ENCODE data around the gene SIX5. TPM values are rescaled to one million over a fixed set of nuclear protein-coding genes. Genes with fewer than 3 reads are reported as not detected.

Gene SIX5
- total and polyA plus RNA-seq, 4 donors, result 2.7 to 9.9 (median 4.4) TPM

GRCh38 chr19:45815481-45816216, 46.6 kb upstream of the SIX5 start:
- DNase-seq (ENCODE audit: low spot score), result no peak
- WGBS, result 61% methylated on average over 43 of the region's 44 CpGs
- Histone ChIP-seq H3K36me3 (ENCODE audit: control insufficient read depth in 4 of 4, insufficient read depth in 3 of 4, low read depth in 1 of 4, low read length in 3 of 4) (peaks cover 2 to 20% (median 5%) of the 10 kb centered on the region in 4 donors), H3K27me3 (ENCODE audit: control insufficient read depth in 4 of 4, insufficient read depth in 4 of 4, low read length in 3 of 4) (no peaks in the 10 kb centered on the region), H3K4me3 (ENCODE audit: low read depth in 1 of 3, low read length in 3 of 3) (no peak overlapping the region), H3K4me1 (ENCODE audit: control insufficient read depth in 4 of 4, insufficient read depth in 4 of 4, low read length in 3 of 4) (peaks cover 0 to 7% (median 0%) of the 10 kb centered on the region in 4 donors), H3K27ac (ENCODE audit: low read depth in 1 of 2, low read length in 2 of 2) (no peak overlapping the region), H3K9me3 (ENCODE audit: control insufficient read depth in 4 of 4, low read length in 3 of 4) (no peaks in the 10 kb centered on the region), H3K9ac (ENCODE audit: low read depth in 1 of 2, low read length in 2 of 2) (no peak overlapping the region)
- TF ChIP-seq MAX (IDR thresholded peaks at IDR 0.05) (no peak), HNF4A (conservative IDR thresholded peaks at IDR 0.05) (no peak), RXRA (IDR thresholded peaks at IDR 0.05) (no peak), ZBTB33 (IDR thresholded peaks at IDR 0.05) (no peak), HNF4G (IDR thresholded peaks at IDR 0.05) (no peak), TAF1 (conservative IDR thresholded peaks at IDR 0.05) (no peak), ATF3 (IDR thresholded peaks at IDR 0.05) (no peak), SP1 (IDR thresholded peaks at IDR 0.05) (no peak), JUND (IDR thresholded peaks at IDR 0.05) (no peak)
- TF ChIP-seq, protein P1, sequence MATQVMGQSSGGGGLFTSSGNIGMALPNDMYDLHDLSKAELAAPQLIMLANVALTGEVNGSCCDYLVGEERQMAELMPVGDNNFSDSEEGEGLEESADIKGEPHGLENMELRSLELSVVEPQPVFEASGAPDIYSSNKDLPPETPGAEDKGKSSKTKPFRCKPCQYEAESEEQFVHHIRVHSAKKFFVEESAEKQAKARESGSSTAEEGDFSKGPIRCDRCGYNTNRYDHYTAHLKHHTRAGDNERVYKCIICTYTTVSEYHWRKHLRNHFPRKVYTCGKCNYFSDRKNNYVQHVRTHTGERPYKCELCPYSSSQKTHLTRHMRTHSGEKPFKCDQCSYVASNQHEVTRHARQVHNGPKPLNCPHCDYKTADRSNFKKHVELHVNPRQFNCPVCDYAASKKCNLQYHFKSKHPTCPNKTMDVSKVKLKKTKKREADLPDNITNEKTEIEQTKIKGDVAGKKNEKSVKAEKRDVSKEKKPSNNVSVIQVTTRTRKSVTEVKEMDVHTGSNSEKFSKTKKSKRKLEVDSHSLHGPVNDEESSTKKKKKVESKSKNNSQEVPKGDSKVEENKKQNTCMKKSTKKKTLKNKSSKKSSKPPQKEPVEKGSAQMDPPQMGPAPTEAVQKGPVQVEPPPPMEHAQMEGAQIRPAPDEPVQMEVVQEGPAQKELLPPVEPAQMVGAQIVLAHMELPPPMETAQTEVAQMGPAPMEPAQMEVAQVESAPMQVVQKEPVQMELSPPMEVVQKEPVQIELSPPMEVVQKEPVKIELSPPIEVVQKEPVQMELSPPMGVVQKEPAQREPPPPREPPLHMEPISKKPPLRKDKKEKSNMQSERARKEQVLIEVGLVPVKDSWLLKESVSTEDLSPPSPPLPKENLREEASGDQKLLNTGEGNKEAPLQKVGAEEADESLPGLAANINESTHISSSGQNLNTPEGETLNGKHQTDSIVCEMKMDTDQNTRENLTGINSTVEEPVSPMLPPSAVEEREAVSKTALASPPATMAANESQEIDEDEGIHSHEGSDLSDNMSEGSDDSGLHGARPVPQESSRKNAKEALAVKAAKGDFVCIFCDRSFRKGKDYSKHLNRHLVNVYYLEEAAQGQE (IDR thresholded peaks at IDR 0.05), result no peak

DNA sequence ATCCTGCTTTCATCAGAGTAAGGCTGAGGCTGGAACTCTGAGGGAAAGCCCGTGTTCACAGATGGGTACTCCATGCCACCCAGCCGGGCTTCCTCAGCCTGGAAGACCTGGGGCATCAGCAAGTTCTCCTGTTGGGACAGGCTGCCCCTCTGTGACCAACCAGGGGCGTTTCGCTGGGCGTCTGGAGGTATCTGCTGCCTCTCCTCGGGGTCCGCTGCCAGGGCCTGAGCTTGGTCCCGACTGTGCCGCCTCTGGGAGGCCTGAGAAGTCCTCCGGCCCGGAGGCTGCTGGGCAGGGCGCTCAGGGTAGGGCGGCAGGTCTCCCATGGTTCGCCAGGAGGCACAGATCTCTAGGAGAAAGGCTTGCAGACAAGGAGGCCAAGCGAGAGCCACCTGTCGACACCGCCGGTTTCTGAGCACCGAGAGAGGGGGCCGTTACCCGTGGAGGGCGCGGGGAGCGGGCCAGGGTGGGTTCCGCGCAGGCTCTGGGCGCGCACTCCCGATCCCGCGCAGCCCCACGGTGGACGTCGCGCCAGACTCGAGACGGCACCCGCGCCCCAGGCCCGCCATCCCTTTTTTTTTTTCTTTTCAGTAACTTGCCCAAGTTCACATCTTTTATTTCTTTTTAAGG, 45.9 kb upstream of the SIX5 start, which contains the start of gene RSPH6A:
Gene RSPH6A, minus strand, starts transcription at position 458 of the 630 bp plus-strand sequence. Its CDS starts 132 bp downstream, at position 326.
- DNase-seq (ENCODE audit: low spot score), result no peak

More for the DNA sequence above, 45.9 kb upstream of the SIX5 start, which contains the start of gene RSPH6A:
- Histone ChIP-seq H3K27ac (ENCODE audit: low read depth in 1 of 2, low read length in 2 of 2) (no peak within 1 kb of the TSS), H3K4me1 (ENCODE audit: control insufficient read depth in 4 of 4, insufficient read depth in 4 of 4, low read length in 3 of 4) (peaks cover 0 to 7% (median 0%) of the 10 kb centered on the region in 4 donors), H3K36me3 (ENCODE audit: control insufficient read depth in 4 of 4, insufficient read depth in 3 of 4, low read depth in 1 of 4, low read length in 3 of 4) (peaks cover 0 to 13% (median 2%) of the 10 kb centered on the region in 4 donors), H3K9ac (ENCODE audit: low read depth in 1 of 2, low read length in 2 of 2) (no peak within 1 kb of the TSS), H3K4me3 (ENCODE audit: low read depth in 1 of 3, low read length in 3 of 3) (no peak within 1 kb of the TSS), H3K9me3 (ENCODE audit: control insufficient read depth in 4 of 4, low read length in 3 of 4) (no peaks in the 10 kb centered on the region), H3K27me3 (ENCODE audit: control insufficient read depth in 4 of 4, insufficient read depth in 4 of 4, low read length in 3 of 4) (no peaks in the 10 kb centered on the region)
- no peak for TF ChIP-seq MAX (IDR thresholded peaks at IDR 0.05)
- TF ChIP-seq EGR1 (IDR thresholded peaks at IDR 0.05; ENCODE audit: low read depth in 2 of 2), result no peak
- no peak for TF ChIP-seq JUND (IDR thresholded peaks at IDR 0.05)
- TF ChIP-seq HNF4A (conservative IDR thresholded peaks at IDR 0.05), result no peak
- no peak for TF ChIP-seq NR2F2 (IDR thresholded peaks at IDR 0.05)
- WGBS, result 70% methylated on average over 40 of the region's 40 CpGs

Data from liver (tissue), 9 donors.